MG63 (cell line): Measurements from ENCODE around the gene DBN1. TPM values are rescaled to one million over a fixed set of nuclear protein-coding genes. Genes with fewer than 3 reads are reported as not detected.

Experiments
- DNase-seq: peaks from one replicate; pipeline ENCODE4 v3.0.0-alpha.2; 2020
- H3K27me3 ChIP-seq: fragments of 250-450 bp; sonication (Bioruptor Pico); 2 replicates; pipeline ENCODE4 v1.5.1; 2020; ENCODE audit warnings: mild to moderate bottlenecking, moderate library complexity
- H3K36me3 ChIP-seq: fragments of 250-450 bp; sonication (Bioruptor Pico); 2 replicates; pipeline ENCODE4 v1.5.1; 2020; ENCODE audit warnings: mild to moderate bottlenecking, moderate library complexity
- H3K4me3 ChIP-seq: fragments of 250-450 bp; sonication (Bioruptor Pico); 2 replicates; pipeline ENCODE4 v1.5.1; 2020; ENCODE audit warnings: mild to moderate bottlenecking, moderate library complexity
- H3K9me3 ChIP-seq: fragments of 250-450 bp; sonication (Bioruptor Pico); 2 replicates; pipeline ENCODE4 v1.5.1; 2020; ENCODE audit warnings: mild to moderate bottlenecking, moderate library complexity
- total RNA-seq: library from RNA; depleted of rRNA; stranded (reverse); fragments of >200 nt; shearing (Covaris generic); gene quantifications from 2 replicates; pipeline ENCODE4 v1.2.3, GENCODE V29; 2014; ENCODE audit warnings: low replicate concordance

The DBN1 gene
- total RNA-seq, 1 experiment from 2014 or later = 334 TPM

DNA sequence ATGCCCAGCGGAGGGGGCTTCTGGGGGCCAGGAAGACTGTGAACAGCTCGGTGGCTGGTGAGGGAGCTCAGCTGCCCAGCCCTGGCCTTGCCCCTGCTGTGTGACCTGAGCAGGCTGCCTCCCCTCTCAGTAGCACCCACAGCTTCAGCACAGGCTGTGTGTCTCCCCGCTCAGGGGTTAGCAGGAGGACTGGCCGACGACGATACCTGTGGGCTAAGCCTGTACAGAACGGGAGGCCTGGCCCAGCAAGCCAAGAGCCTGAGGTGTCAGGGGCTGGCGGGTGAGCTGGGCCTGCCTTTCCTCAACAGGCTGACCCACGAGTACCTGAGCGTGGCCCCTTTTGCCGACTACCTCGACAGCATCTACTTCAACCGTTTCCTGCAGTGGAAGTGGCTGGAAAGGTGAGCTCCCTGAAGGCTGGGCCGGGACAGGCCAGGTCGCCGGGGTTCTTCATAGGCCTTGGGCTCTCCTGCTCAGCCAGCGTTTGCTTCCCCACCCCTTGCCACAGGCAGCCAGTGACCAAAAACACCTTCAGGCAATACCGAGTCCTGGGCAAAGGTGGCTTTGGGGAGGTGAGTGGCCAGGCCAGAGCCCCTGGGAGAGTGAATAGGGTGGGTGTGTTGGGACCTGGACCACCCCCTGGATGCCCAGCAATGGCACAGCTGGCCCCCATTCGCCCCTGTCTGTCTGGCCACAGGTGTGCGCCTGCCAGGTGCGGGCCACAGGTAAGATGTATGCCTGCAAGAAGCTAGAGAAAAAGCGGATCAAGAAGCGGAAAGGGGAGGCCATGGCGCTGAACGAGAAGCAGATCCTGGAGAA is 40.4 kb downstream of the DBN1 start:
- no peaks in the 10 kb centered on the region for H3K9me3 ChIP-seq
- no peak overlapping the region for H3K4me3 ChIP-seq
- H3K36me3 ChIP-seq = peaks cover 92% of the 10 kb centered on the region
- DNase-seq = peak; percentile 10
- H3K27me3 ChIP-seq = no peaks in the 10 kb centered on the region

- no peaks in the 10 kb centered on the region for H3K27me3 ChIP-seq
- H3K36me3 ChIP-seq = peaks cover 92% of the 10 kb centered on the region
- no peaks in the 10 kb centered on the region for H3K9me3 ChIP-seq
- peak; percentile 23 for DNase-seq
- no peak overlapping the region for H3K4me3 ChIP-seq
Observed at GRCh38 chr5:177432143-177432838, 41.1 kb downstream of the DBN1 start.

DNA sequence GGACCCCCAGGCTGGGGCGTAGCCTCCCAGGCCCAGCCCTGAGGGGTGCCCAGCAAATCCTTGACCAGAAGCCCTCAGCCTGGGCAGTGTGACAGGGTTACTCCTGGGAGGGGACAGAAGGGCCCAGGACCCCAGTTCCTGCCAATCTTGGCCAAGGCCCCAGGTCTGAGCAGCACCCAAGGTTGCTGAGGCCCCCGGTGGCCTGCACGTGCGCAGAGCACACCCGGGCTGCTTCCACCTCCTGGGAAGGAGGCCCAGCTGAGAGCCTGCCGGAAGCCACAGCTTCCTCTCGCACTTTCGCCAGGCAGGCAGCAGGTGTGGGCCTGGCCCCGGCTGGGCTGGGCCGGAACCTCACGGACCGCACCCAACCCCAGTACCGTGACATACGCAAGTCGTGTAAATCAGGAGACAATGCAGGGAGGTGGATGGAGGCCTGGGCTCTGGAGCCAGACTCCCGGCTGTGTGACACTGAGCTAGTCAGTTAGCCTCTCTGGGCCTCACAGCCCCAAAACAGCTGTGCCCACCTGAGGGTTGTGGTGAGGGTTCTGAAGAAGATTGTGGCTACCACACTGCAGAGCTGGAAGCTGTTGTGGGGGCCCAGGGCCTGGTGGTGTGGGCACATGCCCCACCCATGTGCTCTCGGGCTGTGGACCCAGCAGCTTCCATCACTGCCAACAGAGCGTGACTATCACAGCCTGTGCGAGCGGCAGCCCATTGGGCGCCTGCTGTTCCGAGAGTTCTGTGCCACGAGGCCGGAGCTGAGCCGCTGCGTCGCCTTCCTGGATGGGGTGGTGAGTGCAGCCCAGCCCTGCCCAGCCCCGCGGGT is 41.9 kb downstream of the DBN1 start:
- peaks cover 84% of the 10 kb centered on the region for H3K36me3 ChIP-seq
- H3K9me3 ChIP-seq = no peaks in the 10 kb centered on the region
- H3K4me3 ChIP-seq = no peak overlapping the region
- no peak for DNase-seq
- no peaks in the 10 kb centered on the region for H3K27me3 ChIP-seq

- no peaks in the 10 kb centered on the region for H3K9me3 ChIP-seq
- peaks cover 80% of the 10 kb centered on the region for H3K36me3 ChIP-seq
- no peak for DNase-seq
- H3K4me3 ChIP-seq = no peak overlapping the region
- no peaks in the 10 kb centered on the region for H3K27me3 ChIP-seq
Observed at GRCh38 chr5:177430972-177431316, 42.5 kb downstream of the DBN1 start.

DNA sequence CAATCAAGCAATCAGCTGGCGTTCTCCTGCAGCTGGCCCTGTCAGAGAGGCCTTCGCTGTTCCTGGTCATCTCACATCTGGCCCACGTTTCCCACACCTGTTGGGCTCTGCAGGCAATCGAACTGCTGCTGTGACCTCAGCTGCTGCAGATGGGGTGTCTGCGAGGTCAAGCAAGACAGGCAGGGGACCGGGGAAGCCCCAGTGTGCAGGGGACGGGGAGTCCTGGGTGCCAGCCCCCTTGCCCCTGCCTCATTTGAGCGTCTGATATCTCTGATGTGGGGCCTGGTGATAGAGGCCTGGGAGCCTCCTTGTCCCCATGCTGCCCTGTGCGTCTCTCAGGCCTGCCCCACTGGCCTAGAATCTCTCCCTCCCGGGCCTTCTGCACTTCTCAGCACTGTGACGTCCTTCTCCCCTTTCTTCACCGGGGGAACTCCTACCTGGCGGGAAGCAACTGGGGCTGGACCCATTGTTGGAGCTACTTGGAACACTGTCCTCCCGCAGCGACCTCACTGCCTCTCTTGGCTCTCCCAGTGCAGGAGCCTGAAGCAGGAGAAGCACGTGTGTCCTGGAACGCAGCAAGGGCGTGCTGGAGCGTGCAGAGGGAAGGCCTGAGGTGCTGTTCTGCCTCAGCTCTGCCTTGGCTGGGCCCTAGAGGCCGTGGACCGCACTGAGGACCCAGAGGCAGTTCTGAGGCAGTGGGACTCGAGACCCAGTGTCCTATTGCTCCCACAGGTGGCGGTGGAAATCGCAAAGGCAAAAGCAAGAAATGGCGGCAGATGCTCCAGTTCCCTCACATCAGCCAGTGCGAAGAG is 43.1 kb downstream of the DBN1 start:
- Histone ChIP-seq H3K9me3 (no peaks in the 10 kb centered on the region), H3K36me3 (peaks cover 74% of the 10 kb centered on the region), H3K4me3 (no peak overlapping the region), H3K27me3 (no peaks in the 10 kb centered on the region)
- peak; percentile 5 for DNase-seq

DNA sequence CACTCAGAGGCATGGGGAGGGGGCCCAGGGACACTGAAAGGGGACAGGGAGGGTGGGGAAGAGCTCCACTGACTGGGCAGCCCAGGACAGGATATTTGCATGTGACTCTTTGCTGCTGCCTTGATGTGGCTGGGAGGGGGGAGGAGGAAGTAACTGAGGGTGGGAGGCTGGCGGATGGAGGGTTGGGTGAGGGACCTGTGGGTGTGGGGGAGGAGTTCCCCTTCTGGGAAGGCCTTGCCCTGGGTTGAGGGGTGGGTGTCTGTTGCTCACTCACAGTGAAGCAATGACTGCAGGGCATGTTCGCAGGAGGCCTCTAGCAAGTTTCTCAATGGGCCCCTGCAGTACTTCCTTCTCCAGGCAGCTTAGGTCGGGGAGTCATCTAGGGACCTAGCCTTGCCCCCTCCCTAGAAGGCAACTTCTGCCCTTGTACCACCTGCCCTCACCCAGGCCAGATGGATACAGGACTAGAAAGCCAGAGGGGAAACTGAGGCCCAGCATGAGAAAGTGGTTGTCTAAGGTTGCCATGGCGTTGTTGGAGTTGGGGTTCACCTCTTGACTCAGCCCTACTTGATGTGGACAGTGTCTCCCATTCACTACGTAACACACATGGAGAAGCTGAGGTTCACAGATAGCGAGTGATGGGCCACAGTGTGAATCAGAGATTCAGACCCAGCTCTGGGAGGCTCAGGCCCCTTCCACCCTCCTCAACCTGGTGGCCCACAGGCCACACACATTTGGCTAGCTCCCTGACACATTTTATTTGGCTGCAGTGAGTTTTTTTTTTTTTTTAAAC is 44.0 kb downstream of the DBN1 start:
- H3K9me3 ChIP-seq = no peaks in the 10 kb centered on the region
- no peak overlapping the region for H3K4me3 ChIP-seq
- H3K36me3 ChIP-seq = peaks cover 65% of the 10 kb centered on the region
- peak; percentile 11 for DNase-seq
- no peaks in the 10 kb centered on the region for H3K27me3 ChIP-seq

- no peak for DNase-seq
- Histone ChIP-seq H3K27me3 (no peaks in the 10 kb centered on the region), H3K36me3 (peaks cover 58% of the 10 kb centered on the region), H3K9me3 (no peaks in the 10 kb centered on the region), H3K4me3 (peak overlapping the region; percentile 71; the same call in 1 of the 2 replicates)
Observed at GRCh38 chr5:177428574-177429217, 44.7 kb downstream of the DBN1 start.

- Histone ChIP-seq H3K4me3 (peak overlapping the region; percentile 71), H3K36me3 (peaks cover 51% of the 10 kb centered on the region), H3K9me3 (no peaks in the 10 kb centered on the region), H3K27me3 (no peaks in the 10 kb centered on the region)
- peak; percentile 10 for DNase-seq
Observed at GRCh38 chr5:177427919-177428573, 45.4 kb downstream of the DBN1 start.

GRCh38 chr5:177427211-177427822 is 46.1 kb downstream of the DBN1 start:
- Histone ChIP-seq H3K4me3 (peak overlapping the region; percentile 71), H3K36me3 (peaks cover 44% of the 10 kb centered on the region), H3K27me3 (no peaks in the 10 kb centered on the region), H3K9me3 (no peaks in the 10 kb centered on the region)
- DNase-seq = peak; percentile 8

DNA sequence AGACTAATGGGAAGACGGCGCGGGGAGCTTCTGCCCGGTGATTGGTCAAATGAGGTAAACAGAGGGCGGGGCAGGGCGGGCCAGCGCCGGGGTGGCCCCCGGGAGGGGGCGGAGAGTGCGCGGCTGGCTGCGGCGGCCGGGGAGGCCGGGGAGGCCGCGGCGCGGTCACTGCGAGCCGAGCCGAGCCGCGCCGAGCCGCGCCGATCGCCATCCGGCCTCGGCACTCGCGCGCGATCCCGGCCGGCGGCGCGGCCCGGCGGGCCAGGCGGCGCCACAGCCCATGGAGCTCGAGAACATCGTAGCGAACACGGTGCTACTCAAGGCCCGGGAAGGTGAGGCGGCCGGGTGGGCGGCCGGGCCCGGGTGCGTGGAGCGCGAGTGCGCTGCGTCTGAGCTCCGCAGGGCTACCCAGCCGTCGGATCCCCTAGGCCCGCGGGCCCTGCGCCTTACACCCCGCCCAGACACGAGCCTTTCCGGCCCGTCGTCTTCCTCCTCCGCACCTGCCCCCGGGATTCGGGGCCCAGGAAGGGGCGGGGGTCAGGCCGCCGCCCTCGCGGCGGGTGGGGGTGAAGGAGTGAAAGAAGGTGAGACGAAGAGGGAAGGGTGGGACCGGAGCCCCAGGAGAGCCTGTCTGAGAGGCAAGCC is 46.7 kb downstream of the DBN1 start, which contains the start of gene GRK6:
GRK6 (plus strand) TSS at position 111 of the 645 bp plus-strand sequence; CDS start at position 281, 170 bp downstream.
- Histone ChIP-seq H3K4me3 (peak within 1 kb of the TSS; percentile 71), H3K27me3 (no peaks in the 10 kb centered on the region), H3K9me3 (no peaks in the 10 kb centered on the region), H3K36me3 (peaks cover 38% of the 10 kb centered on the region)
- DNase-seq = peak; percentile 68

DNA sequence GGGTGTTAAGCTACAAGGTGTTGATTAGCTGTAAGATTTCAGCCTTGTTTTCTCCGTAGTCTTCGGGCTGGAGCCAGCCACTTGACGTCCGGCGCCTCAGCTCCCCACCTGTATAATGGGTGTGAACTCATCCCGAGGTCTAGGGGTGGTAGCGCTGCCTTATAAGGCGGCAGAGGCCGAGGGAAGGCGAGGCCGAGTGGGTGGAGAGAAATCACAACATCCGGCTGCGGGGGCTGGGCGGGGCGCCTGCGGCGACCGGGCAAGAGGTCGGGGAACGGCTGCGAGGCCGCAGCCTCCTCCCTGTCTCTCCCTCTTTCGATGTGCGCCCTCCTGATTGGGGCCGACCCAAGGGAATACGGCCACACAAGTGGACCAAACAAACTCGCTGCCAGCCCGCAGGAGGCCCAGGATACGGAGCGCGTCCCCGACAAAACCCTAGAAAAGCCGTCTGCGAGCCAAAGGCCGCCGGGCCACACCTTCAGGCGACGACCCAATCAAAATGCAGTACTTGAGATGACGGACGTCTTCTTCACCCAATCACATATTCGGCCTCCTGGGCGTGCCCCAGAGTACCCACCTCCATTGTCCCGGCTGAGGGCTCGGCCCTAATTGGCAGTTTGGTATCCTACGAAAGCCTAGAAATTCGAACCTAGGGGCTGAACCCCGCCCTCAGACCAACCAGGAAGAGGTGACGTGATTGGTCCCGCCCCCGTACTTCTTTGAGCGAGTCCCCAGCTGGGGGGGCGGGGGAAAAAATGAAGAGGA is 47.5 kb downstream of the DBN1 start:
- peak; percentile 100 for DNase-seq
- no peaks in the 10 kb centered on the region for H3K27me3 ChIP-seq
- H3K9me3 ChIP-seq = no peaks in the 10 kb centered on the region
- H3K36me3 ChIP-seq = peaks cover 31% of the 10 kb centered on the region
- peak overlapping the region; percentile 60 for H3K4me3 ChIP-seq

DNA sequence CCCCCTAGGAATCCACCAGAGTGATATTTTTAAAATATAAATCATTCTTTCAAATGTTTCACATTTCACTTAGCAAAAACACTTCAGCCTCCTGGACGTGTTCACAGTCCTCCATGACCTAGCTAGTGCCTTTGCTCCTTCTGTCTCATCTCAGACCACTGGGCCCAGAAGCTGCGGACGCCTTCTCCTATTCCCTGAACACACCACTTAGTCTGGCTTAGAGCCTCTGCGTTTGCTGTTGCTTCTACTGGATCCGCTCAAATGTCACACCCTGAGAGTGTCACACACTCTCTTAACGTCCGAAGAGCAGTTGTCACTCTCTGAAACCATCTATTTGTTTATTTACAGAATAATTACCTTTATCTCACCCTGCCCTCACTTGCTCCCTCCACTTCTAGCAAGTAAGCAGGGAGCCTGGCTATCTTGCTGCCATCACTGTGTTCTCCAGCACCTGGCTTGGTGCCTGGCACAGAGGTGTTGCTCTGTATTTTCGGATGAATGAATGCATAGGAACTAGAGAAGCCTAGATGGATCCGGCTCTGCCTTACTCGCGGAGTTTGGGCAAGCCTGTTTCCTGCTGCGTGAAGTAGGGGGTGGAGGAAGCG is 48.1 kb downstream of the DBN1 start:
- H3K36me3 ChIP-seq = peaks cover 24% of the 10 kb centered on the region
- H3K4me3 ChIP-seq = peak overlapping the region; percentile 60
- no peak for DNase-seq
- H3K9me3 ChIP-seq = no peaks in the 10 kb centered on the region
- no peaks in the 10 kb centered on the region for H3K27me3 ChIP-seq

- Histone ChIP-seq H3K9me3 (no peaks in the 10 kb centered on the region), H3K4me3 (no peak overlapping the region), H3K36me3 (peaks cover 14% of the 10 kb centered on the region), H3K27me3 (no peaks in the 10 kb centered on the region)
- DNase-seq = no peak
Observed at GRCh38 chr5:177423671-177424070, 49.8 kb downstream of the DBN1 start.
